Muscle layer of colon (tissue), 2 donors: Measurements from ENCODE around the gene UNC93A.
"Not testable (repeated sequence)": the region's sequence is repeated elsewhere in the genome, so short reads cannot be mapped to it uniquely, and the experiment has no call there.

Experiments used
- H3K27ac ChIP-seq: one replicate; pipeline ENCODE4 v1.7.0; 2013; ENCODE audit warnings: low read depth, mild to moderate bottlenecking, low read length, moderate library complexity
- H3K27me3 ChIP-seq, 2 donors: one replicate each; pipeline ENCODE4 v1.7.0; 2013; ENCODE audit warnings: low read length in 2 of 2, mild to moderate bottlenecking in 2 of 2; ENCODE audit not compliant: insufficient read depth in 2 of 2, control insufficient read depth in 1 of 2
- H3K36me3 ChIP-seq: one replicate; pipeline ENCODE4 v1.7.0; 2013; ENCODE audit warnings: mild to moderate bottlenecking, low read length; ENCODE audit not compliant: insufficient read depth
- H3K4me1 ChIP-seq: one replicate; pipeline ENCODE4 v1.7.0; 2013; ENCODE audit warnings: mild to moderate bottlenecking, low read length; ENCODE audit not compliant: insufficient read depth
- H3K4me3 ChIP-seq, 2 donors: one replicate each; pipeline ENCODE4 v1.7.0; 2013; ENCODE audit warnings: low read length in 2 of 2, low read depth in 1 of 2, mild to moderate bottlenecking in 1 of 2, moderate library complexity in 1 of 2
- H3K9ac ChIP-seq: one replicate; pipeline ENCODE4 v1.7.0; 2013; ENCODE audit warnings: low read length
- H3K9me3 ChIP-seq: one replicate; pipeline ENCODE4 v1.7.0; 2013; ENCODE audit warnings: mild to moderate bottlenecking, low read length
- donor health status: abdominal sarcoma.
- donor health status: Adenocarcinoma of cecum.

Gene UNC93A

GRCh38 chr6:167255918-167256553 lies 35.1 kb upstream of the UNC93A start:
- peaks cover 3% of the 10 kb centered on the region for H3K9me3 ChIP-seq
- no peaks in the 10 kb centered on the region for H3K36me3 ChIP-seq
- no peaks in the 10 kb centered on the region for H3K27me3 ChIP-seq
- no peak overlapping the region for H3K4me3 ChIP-seq
- no peak overlapping the region for H3K9ac ChIP-seq
- no peak overlapping the region for H3K27ac ChIP-seq
- no peaks in the 10 kb centered on the region for H3K4me1 ChIP-seq

GRCh38 chr6:167258646-167259045 lies 32.5 kb upstream of the UNC93A start:
- H3K27me3 ChIP-seq: no peaks in the 10 kb centered on the region
- H3K9ac ChIP-seq: no peak overlapping the region
- no peak overlapping the region for H3K27ac ChIP-seq
- no peaks in the 10 kb centered on the region for H3K36me3 ChIP-seq
- H3K4me1 ChIP-seq: no peaks in the 10 kb centered on the region
- H3K4me3 ChIP-seq: no peak overlapping the region
- H3K9me3 ChIP-seq: peaks cover 3% of the 10 kb centered on the region

GRCh38 chr6:167266057-167266829 lies 24.9 kb upstream of the UNC93A start:
- not testable (repeated sequence) for H3K36me3 ChIP-seq, H3K4me1 ChIP-seq, H3K4me3 ChIP-seq, H3K27ac ChIP-seq, H3K9ac ChIP-seq, H3K27me3 ChIP-seq, H3K9me3 ChIP-seq

GRCh38 chr6:167266830-167267555 lies 24.1 kb upstream of the UNC93A start:
- H3K4me3 ChIP-seq: no peak overlapping the region
- H3K27ac ChIP-seq: no peak overlapping the region
- no peaks in the 10 kb centered on the region for H3K27me3 ChIP-seq
- no peaks in the 10 kb centered on the region for H3K9me3 ChIP-seq
- H3K9ac ChIP-seq: no peak overlapping the region
- no peaks in the 10 kb centered on the region for H3K36me3 ChIP-seq
- H3K4me1 ChIP-seq: no peaks in the 10 kb centered on the region

GRCh38 chr6:167267556-167267898 lies 23.6 kb upstream of the UNC93A start:
- H3K9ac ChIP-seq, H3K4me1 ChIP-seq, H3K4me3 ChIP-seq, H3K9me3 ChIP-seq, H3K27me3 ChIP-seq, H3K36me3 ChIP-seq, H3K27ac ChIP-seq: not testable (repeated sequence)

GRCh38 chr6:167267921-167268401 lies 23.2 kb upstream of the UNC93A start:
- Histone ChIP-seq H3K4me3 (no peak overlapping the region), H3K27ac (no peak overlapping the region), H3K9ac (no peak overlapping the region), H3K9me3 (no peaks in the 10 kb centered on the region), H3K36me3 (no peaks in the 10 kb centered on the region), H3K4me1 (no peaks in the 10 kb centered on the region), H3K27me3 (no peaks in the 10 kb centered on the region)

GRCh38 chr6:167268683-167269280 lies 22.3 kb upstream of the UNC93A start:
- H3K27ac ChIP-seq: no peak overlapping the region
- no peaks in the 10 kb centered on the region for H3K9me3 ChIP-seq
- no peaks in the 10 kb centered on the region for H3K36me3 ChIP-seq
- no peak overlapping the region for H3K4me3 ChIP-seq
- no peak overlapping the region for H3K9ac ChIP-seq
- H3K27me3 ChIP-seq: no peaks in the 10 kb centered on the region
- H3K4me1 ChIP-seq: no peaks in the 10 kb centered on the region

GRCh38 chr6:167270499-167271311 lies 20.4 kb upstream of the UNC93A start:
- Histone ChIP-seq H3K4me3 (no peak overlapping the region), H3K9me3 (no peaks in the 10 kb centered on the region), H3K9ac (no peak overlapping the region), H3K27me3 (no peaks in the 10 kb centered on the region), H3K36me3 (no peaks in the 10 kb centered on the region), H3K27ac (no peak overlapping the region), H3K4me1 (no peaks in the 10 kb centered on the region)

GRCh38 chr6:167272151-167272550 lies 19.0 kb upstream of the UNC93A start:
- Histone ChIP-seq H3K4me3 (no peak overlapping the region), H3K27ac (no peak overlapping the region), H3K9ac (no peak overlapping the region), H3K27me3 (no peaks in the 10 kb centered on the region), H3K4me1 (no peaks in the 10 kb centered on the region), H3K9me3 (no peaks in the 10 kb centered on the region), H3K36me3 (no peaks in the 10 kb centered on the region)

- H3K4me1 ChIP-seq: no peaks in the 10 kb centered on the region
- no peaks in the 10 kb centered on the region for H3K27me3 ChIP-seq
- no peak overlapping the region for H3K27ac ChIP-seq
- no peak overlapping the region for H3K9ac ChIP-seq
- no peaks in the 10 kb centered on the region for H3K9me3 ChIP-seq
- H3K36me3 ChIP-seq: no peaks in the 10 kb centered on the region
- H3K4me3 ChIP-seq: no peak overlapping the region
Observed at GRCh38 chr6:167272696-167273379, 18.3 kb upstream of the UNC93A start.
